NCI-H2107 (cell line): ENCODE results near the gene FIG4.
"Not testable (repeated sequence)": the region's sequence is repeated elsewhere in the genome, so short reads cannot be mapped to it uniquely, and the experiment has no call there.

Experiments
- DNase-seq: peaks from one replicate; lab custom pipeline; 2025; lab: John Stamatoyannopoulos, UW

The FIG4 gene

GRCh38 chr6:109702791-109703190 lies 11.7 kb downstream of the FIG4 start:
- DNase-seq = no peak

GRCh38 chr6:109705258-109705657 lies 14.2 kb downstream of the FIG4 start:
- peak; percentile 78 for DNase-seq

- DNase-seq = no peak
Measured at GRCh38 chr6:109706513-109706912, 15.4 kb downstream of the FIG4 start.

GRCh38 chr6:109708099-109708498 lies 17.0 kb downstream of the FIG4 start:
- DNase-seq = not testable (repeated sequence)

GRCh38 chr6:109713097-109713496 lies 22.0 kb downstream of the FIG4 start:
- DNase-seq = no peak

DNA sequence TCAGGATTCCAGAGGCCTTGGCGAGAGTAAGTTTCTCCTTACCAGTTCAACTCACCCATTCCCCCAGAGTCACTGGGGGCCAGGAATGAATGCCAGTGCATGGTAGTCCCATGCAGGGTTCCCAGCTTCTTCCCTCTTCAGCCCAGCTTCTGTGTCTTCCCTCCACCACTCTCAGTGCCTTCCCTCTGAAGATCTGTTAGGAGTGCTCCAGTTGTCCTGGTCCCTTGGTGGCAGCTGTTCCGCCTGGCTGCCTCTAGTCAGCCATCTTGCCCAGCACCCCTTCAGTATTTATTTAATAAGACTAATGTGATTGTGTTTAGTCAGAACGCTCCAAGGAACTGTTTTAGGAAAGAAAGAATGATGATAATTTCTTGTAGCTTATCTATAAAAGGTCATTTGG lies 23.1 kb downstream of the FIG4 start:
- DNase-seq = no peak

GRCh38 chr6:109714611-109715010 lies 23.5 kb downstream of the FIG4 start:
- DNase-seq = no peak

- DNase-seq = no peak
Measured at GRCh38 chr6:109715616-109716015, 24.5 kb downstream of the FIG4 start.

DNA sequence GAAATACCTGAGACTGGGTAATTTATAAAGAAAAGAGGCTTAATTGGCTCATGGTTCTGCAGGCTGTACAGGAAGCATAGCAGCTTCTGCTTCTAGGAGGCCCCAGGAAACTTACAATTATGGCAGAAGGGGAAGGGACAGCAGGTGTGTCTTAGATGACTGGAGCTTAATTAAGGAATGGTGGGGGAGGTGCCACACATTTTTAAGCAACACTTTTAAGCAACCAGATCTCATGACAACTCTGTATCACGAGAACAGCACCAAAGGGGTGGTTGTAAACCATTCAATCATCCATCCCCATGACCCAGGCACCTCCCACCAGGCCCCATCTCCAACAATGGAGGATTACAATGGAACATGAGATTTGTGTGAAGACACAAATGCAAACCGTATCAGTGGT lies 26.9 kb downstream of the FIG4 start:
- DNase-seq = no peak

GRCh38 chr6:109718991-109719390 lies 27.9 kb downstream of the FIG4 start:
- DNase-seq = no peak

GRCh38 chr6:109720311-109720710 lies 29.2 kb downstream of the FIG4 start:
- no peak for DNase-seq

DNA sequence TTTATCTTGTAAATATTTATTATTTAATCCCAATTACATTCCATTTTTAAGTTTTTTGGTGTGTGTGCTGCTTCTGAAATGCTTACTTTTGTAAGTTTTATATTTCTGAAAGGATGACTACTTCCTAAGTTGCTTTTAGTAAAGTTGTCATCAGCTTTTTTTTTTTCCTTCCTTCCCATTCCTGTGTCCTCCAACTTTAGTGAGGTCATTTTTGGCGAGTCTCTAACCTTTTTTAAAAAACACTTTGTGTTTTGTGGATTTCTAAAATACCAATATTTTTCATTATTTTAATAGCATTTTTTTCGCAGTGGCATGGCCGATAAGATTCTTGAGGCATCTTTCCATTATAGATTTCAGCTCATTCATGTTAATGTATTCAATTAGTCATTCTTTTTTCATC lies 30.9 kb downstream of the FIG4 start:
- no peak for DNase-seq

DNA sequence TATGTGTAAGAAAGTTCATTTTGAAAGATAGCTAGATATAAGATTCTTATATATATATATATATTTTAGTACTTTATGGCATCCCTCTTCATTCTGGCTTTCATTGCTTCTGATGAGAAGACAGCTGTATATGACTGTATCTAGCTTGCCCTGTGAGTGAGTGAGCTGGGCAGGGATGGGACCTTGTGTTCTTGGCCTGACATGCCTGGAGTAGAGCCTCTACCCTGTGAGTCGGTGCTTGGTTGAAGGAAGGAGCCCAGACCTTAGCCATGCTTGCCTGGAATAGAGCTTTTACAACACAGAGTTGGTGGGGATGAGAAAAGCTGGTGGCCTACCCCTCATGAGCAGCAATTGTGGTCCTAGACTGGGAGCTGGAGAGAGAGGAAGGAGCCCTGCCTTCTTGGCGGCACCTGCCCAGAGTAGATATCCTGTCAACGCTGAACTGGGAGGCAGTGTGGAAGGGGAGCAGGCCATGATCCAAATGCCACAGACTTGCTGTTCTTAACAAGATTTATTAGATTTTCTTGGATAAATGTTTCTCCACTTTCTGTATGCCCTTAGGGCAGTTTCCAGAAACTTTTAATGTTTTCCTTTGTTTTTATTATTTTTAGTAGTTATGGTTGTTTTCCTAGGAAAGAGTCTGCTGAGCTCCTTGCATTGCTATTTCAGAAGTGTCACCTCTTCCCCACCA lies 31.6 kb downstream of the FIG4 start:
- no peak for DNase-seq

- not testable (repeated sequence) for DNase-seq
Measured at GRCh38 chr6:109725250-109725649, 34.2 kb downstream of the FIG4 start.

DNA sequence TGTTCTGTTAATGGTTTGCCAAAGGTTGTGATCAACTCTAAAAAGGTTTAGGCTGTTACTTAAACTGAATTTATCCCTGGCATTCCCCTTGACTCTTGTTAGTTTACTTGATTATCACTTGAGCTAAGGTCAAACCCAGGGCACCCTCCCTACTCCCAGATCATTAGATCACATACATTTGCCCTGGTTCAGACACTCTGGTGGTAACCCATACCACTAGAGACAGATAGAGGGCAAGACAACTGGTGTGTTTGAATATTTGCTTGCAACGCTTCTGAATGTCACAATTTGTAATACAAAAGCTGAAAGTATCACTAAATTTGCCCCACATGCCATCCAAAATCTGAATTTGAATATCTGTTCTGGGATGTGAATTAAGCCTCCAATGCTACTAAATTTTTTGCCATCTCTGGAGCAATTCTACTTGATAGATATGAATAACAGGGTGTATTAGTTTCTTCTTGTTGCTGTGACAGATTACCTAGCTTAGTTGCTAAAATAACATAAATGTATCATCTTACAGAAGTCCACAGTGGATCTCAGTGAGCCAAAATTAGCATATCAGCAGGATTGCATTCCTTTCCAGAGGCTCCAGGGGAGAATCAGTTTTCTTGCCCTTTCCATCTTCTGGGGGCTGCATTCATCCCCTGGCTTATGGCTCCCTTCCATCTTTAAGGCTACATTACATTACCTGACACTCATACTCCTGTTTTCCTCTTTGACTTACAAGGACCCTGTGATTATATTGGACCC lies 45.4 kb downstream of the FIG4 start:
- no peak for DNase-seq

- no peak for DNase-seq
Measured at GRCh38 chr6:109738255-109738654, 47.2 kb downstream of the FIG4 start.

- no peak for DNase-seq
Measured at GRCh38 chr6:109738667-109739066, 47.6 kb downstream of the FIG4 start.

GRCh38 chr6:109739686-109740085 lies 48.6 kb downstream of the FIG4 start:
- no peak for DNase-seq

DNA sequence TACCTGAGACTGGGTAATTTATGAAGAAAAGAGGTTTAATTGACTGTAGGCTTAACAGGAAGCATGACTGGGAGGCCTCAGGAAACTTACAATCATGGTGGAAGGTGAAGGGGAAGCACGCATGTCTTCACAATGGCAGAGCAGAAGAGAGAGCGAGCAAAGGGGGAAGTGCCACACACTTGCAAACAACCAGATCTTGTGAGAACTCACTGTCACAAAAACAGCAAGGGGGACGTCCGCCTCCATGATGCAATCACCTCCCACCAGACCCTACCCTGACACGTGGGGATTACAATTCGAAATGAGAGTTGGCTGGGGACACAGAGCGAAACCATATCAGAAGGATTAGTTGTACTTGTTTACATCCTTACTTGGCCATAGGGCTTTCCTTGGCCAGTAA lies 49.7 kb downstream of the FIG4 start:
- no peak for DNase-seq

- DNase-seq = no peak
Measured at GRCh38 chr6:109743739-109744138, 52.6 kb downstream of the FIG4 start.

DNA sequence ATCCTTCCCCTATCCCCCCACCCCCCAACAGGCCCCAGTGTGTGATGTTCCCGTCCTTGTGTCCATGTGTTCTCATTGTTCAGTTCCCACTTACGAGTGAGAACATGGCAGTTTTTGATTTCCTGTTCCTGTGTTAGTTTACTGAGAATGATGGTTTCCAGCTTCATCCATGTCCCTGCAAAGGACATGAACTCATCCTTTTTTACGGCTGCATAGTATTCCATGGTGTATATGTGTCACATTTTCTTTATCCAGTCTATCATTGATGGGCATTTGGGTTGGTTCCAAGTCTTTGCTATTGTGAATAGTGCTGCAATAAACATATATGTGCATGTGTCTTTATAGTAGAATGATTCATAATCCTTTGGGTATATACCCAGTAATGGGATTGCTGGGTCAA lies 53.7 kb downstream of the FIG4 start:
- DNase-seq = not testable (repeated sequence)

DNA sequence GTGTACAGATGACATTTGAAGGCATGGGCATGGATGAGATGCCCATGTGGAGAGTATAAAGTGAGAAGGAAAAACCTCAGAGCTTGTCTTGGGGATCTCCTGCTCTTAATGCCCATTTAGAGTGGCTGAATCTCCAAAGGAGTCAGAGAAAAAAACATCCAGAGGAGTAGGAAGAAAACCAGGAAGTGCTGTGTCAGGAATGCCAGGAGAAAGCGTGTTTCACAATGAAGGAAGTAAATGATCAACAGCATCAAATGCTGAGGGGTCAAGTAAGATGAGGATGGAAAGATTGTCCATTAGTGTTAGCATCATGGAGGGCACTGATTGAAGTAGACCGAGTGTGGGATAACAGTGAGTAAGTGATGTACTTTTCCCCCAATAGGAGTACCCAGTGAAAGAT lies 56.1 kb downstream of the FIG4 start:
- DNase-seq = no peak

DNA sequence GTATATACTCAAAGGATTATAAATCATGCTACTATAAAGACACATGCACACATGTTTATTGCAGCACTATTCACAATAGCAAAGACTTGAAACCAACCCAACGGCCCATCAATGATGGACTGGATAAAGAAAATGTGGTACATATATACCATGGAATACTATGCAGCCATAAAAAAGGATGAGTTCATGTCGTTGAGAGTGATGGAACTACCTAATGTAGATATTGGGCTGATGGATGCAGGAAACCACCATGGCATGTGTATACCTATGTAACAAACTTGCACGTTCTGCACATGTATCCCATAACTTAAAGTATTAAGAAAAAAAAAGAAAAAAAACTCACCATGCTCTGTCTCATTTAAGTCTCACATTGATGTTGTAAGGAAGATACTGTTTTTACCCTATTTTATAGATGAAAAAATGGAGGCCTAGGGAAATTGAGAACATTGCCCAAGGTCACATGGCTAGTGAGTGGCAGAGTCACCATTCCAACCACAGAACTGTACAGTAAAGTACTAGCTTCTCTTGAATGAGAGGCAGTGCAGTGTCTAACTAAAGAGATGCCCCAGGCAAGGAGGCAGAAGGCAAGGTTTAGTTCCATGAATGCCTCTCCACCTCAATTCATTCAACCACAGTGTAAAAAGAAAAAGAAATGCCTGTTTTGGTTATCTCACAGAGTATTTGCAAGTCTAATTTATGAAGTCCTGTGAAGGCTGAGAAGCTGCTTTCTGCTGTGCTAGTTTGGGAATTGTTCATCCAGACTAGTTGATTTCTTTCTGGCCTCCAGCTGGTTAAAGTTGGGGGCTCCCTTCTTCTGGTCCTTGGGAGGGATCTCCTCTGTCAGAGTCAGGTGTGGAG lies 68.2 kb downstream of the FIG4 start:
- DNase-seq = no peak
